Mesenchymal stem cell (in vitro differentiated cells and primary cell): ENCODE measurements around the gene VPS4B.

Source experiments
- DNase-seq: peaks from one replicate; pipeline ENCODE4 v3.0.0-alpha.2; 2013
- H2AFZ ChIP-seq: one replicate; pipeline ENCODE4 v1.6.1; 2013; ENCODE audit warnings: low read depth, mild to moderate bottlenecking, control low read depth, inconsistent platforms, low read length, moderate library complexity
- H2AK5ac ChIP-seq: 2 replicates; pipeline ENCODE4 v1.6.1; 2013; ENCODE audit warnings: low read length, moderate library complexity, mild to moderate bottlenecking, inconsistent platforms; ENCODE audit not compliant: severe bottlenecking
- H2BK120ac ChIP-seq: one replicate; pipeline ENCODE4 v1.6.1; 2013; ENCODE audit warnings: low read depth, mild to moderate bottlenecking, inconsistent platforms, low read length, moderate library complexity
- H2BK12ac ChIP-seq, 2 experiments: one replicate each; pipeline ENCODE4 v1.6.1; 2013; ENCODE audit warnings: inconsistent platforms in 2 of 2, low read length in 2 of 2, mild to moderate bottlenecking in 2 of 2, moderate library complexity in 2 of 2, control low read depth in 1 of 2
- H2BK15ac ChIP-seq: one replicate; pipeline ENCODE4 v1.6.1; 2013; ENCODE audit warnings: mild to moderate bottlenecking, low read depth, inconsistent platforms; ENCODE audit not compliant: poor library complexity, severe bottlenecking
- H2BK5ac ChIP-seq: 2 replicates; pipeline ENCODE4 v1.6.1; 2013; ENCODE audit warnings: low read depth, mild to moderate bottlenecking, low read length, control low read depth, inconsistent platforms; ENCODE audit not compliant: poor library complexity, severe bottlenecking
- H3K14ac ChIP-seq, 2 experiments: one replicate each; pipeline ENCODE4 v1.6.1; 2013; ENCODE audit warnings: inconsistent platforms in 2 of 2, low read length in 2 of 2, control low read depth in 1 of 2, mild to moderate bottlenecking in 1 of 2, moderate library complexity in 1 of 2
- H3K18ac ChIP-seq, 2 experiments: one replicate each; pipeline ENCODE4 v1.6.1; 2013; ENCODE audit warnings: inconsistent platforms in 2 of 2, low read length in 2 of 2, control low read depth in 1 of 2, low read depth in 1 of 2, mild to moderate bottlenecking in 1 of 2
- H3K23ac ChIP-seq, 2 experiments: one replicate each; pipeline ENCODE4 v1.6.1; 2013; ENCODE audit warnings: inconsistent platforms in 2 of 2, low read length in 2 of 2, mild to moderate bottlenecking in 2 of 2, moderate library complexity in 2 of 2, control low read depth in 1 of 2
- H3K27ac ChIP-seq: 2 replicates; pipeline ENCODE4 v1.5.1; 2013; ENCODE audit warnings: mild to moderate bottlenecking, moderate library complexity, low read length, control low read depth, inconsistent platforms; ENCODE audit not compliant: poor library complexity, severe bottlenecking
- H3K27me3 ChIP-seq, 2 experiments: 2 replicates each; pipeline versions ENCODE4 v1.6.1 to v1.7.0; 2013; ENCODE audit warnings: low read length in 2 of 2, mild to moderate bottlenecking in 2 of 2, moderate library complexity in 2 of 2, control low read depth in 1 of 2, inconsistent platforms in 1 of 2; ENCODE audit not compliant: control insufficient read depth in 1 of 2, insufficient read depth in 1 of 2
- H3K36me3 ChIP-seq, 2 experiments: 2 replicates each; pipeline versions ENCODE4 v1.6.1 to v1.7.0; 2013; ENCODE audit warnings: low read length in 2 of 2, control low read depth in 1 of 2, inconsistent platforms in 1 of 2, low read depth in 1 of 2, mild to moderate bottlenecking in 1 of 2; ENCODE audit not compliant: insufficient read depth in 2 of 2, control insufficient read depth in 1 of 2
- H3K4ac ChIP-seq, 2 experiments: one replicate each; pipeline ENCODE4 v1.6.1; 2013; ENCODE audit warnings: inconsistent platforms in 2 of 2, low read length in 2 of 2, mild to moderate bottlenecking in 2 of 2, moderate library complexity in 2 of 2, control low read depth in 1 of 2, low read depth in 1 of 2
- H3K4me1 ChIP-seq: 2 replicates; pipeline ENCODE4 v1.6.1; 2013; ENCODE audit warnings: low read depth, low read length, control low read depth; ENCODE audit not compliant: control insufficient read depth, insufficient read depth
- H3K4me2 ChIP-seq: 2 replicates; pipeline ENCODE4 v1.6.1; 2013; ENCODE audit warnings: low read length, mild to moderate bottlenecking, inconsistent platforms; ENCODE audit not compliant: poor library complexity, severe bottlenecking
- H3K4me3 ChIP-seq, 2 experiments: 2 replicates each; pipeline versions ENCODE4 v1.5.1 to v1.7.0; 2013; ENCODE audit warnings: low read length in 2 of 2, mild to moderate bottlenecking in 2 of 2, control low read depth in 1 of 2, low read depth in 1 of 2; ENCODE audit not compliant: insufficient read depth in 1 of 2
- H3K79me1 ChIP-seq: replicated peaks from 2 replicates; pipeline ENCODE4 v1.6.1; 2013; ENCODE audit warnings: mild to moderate bottlenecking, control low read depth, low read length, inconsistent platforms; ENCODE audit not compliant: poor library complexity, severe bottlenecking
- H3K9ac ChIP-seq: 2 replicates; pipeline ENCODE4 v1.7.0; 2013; ENCODE audit warnings: mild to moderate bottlenecking, low read length, moderate library complexity
- H3K9me3 ChIP-seq: 2 replicates; pipeline ENCODE4 v1.7.0; 2013; ENCODE audit warnings: mild to moderate bottlenecking, low read length; ENCODE audit not compliant: control insufficient read depth
- H4K8ac ChIP-seq: one replicate; pipeline ENCODE4 v1.6.1; 2013; ENCODE audit warnings: inconsistent platforms, mild to moderate bottlenecking, low read length, moderate library complexity
- H4K91ac ChIP-seq: one replicate; pipeline ENCODE4 v1.6.1; 2013; ENCODE audit warnings: mild to moderate bottlenecking, low read length, inconsistent platforms
- WGBS: methylation state at CpG from one replicate; pipeline ENCODE4 v1.1.7; 2013; ENCODE audit warnings: mixed read lengths; 5-methylcytosine and 5-hydroxymethylcytosine counted together

VPS4B gene

GRCh38 chr18:63427558-63427957, 5.3 kb upstream of the VPS4B start:
- Histone ChIP-seq H3K36me3 (no peaks in the 10 kb centered on the region), H3K14ac (no peak overlapping the region), H4K8ac (no peak overlapping the region), H2BK5ac (no peak overlapping the region), H3K4me2 (no peak overlapping the region), H3K27me3 (peaks cover 0 to 6% of the 10 kb centered on the region in 2 experiments), H3K4ac (no peak overlapping the region), H2BK120ac (no peak overlapping the region), H2BK12ac (no peak overlapping the region), H3K9ac (no peak overlapping the region), H3K18ac (no peak overlapping the region), H3K79me1 (no peaks in the 10 kb centered on the region), H3K23ac (no peak overlapping the region), H2BK15ac (no peak overlapping the region), H2AK5ac (no peak overlapping the region), H3K27ac (no peak overlapping the region), H3K4me3 (no peak overlapping the region), H3K4me1 (peaks cover 1% of the 10 kb centered on the region), H2AFZ (no peak overlapping the region), H4K91ac (no peak overlapping the region), H3K9me3 (no peaks in the 10 kb centered on the region)
- no peak for DNase-seq
- WGBS, result 87% methylated on average over 4 of the region's 4 CpGs

GRCh38 chr18:63422864-63423304, 608 bp upstream of the VPS4B start:
- H2AFZ ChIP-seq, result peak overlapping the region; percentile 46
- DNase-seq, result no peak
- peak overlapping the region; percentile 29 for H2BK120ac ChIP-seq
- H3K9ac ChIP-seq, result peak overlapping the region; percentile 98
- peak overlapping the region in 1 of 2 experiments; percentile 19 for H2BK12ac ChIP-seq
- peak overlapping the region in 1 of 2 experiments; percentile 79 for H3K14ac ChIP-seq
- H4K91ac ChIP-seq, result peak overlapping the region; percentile 70
- H3K4me3 ChIP-seq, result peak overlapping the region; percentile 70 to 94
- peaks cover 6 to 21% of the 10 kb centered on the region in 2 experiments for H3K36me3 ChIP-seq
- H2AK5ac ChIP-seq, result no peak overlapping the region
- peak overlapping the region; percentile 70 to 79 for H3K18ac ChIP-seq
- H3K27ac ChIP-seq, result peak overlapping the region; percentile 72
- no peak overlapping the region for H2BK5ac ChIP-seq
- H3K4me1 ChIP-seq, result peaks cover 1% of the 10 kb centered on the region
- H3K79me1 ChIP-seq, result no peaks in the 10 kb centered on the region
- no peaks in the 10 kb centered on the region for H3K27me3 ChIP-seq
- H3K23ac ChIP-seq, result peak overlapping the region in 1 of 2 experiments; percentile 23
- peak overlapping the region; percentile 99 for H4K8ac ChIP-seq
- H3K9me3 ChIP-seq, result no peaks in the 10 kb centered on the region
- H2BK15ac ChIP-seq, result no peak overlapping the region
- H3K4me2 ChIP-seq, result peak overlapping the region; percentile 78
- WGBS, result 5% methylated on average over 26 of the region's 26 CpGs
- H3K4ac ChIP-seq, result peak overlapping the region; percentile 19 to 59

DNA sequence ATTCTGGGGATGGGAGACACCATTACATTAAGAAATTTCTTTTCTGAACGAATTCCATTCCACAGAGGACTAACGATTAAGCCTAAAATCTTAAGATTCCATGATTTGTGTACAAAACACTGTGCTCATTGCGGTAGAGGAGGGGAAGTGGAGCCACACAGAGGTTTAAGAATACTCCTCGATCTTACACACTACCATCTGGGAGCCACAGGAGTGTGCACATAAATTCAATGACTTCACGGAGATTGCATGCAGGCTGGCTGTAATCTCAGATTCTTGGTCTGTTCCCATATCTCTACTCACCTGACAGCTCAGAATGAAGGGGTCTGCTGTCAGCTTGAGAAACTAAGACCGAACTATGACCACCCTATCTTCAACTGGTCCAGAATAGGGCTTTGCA, 762 bp downstream of the VPS4B start:
- H3K79me1 ChIP-seq, result peaks cover 2% of the 10 kb centered on the region
- H4K91ac ChIP-seq, result no peak overlapping the region
- H3K27ac ChIP-seq, result peak overlapping the region; percentile 51
- H3K18ac ChIP-seq, result peak overlapping the region in 1 of 2 experiments; percentile 75
- no peak overlapping the region for H3K23ac ChIP-seq
- no peak overlapping the region for H2BK5ac ChIP-seq
- no peak overlapping the region for H2AFZ ChIP-seq
- peak overlapping the region; percentile 98 for H3K9ac ChIP-seq
- no peak overlapping the region for H2BK120ac ChIP-seq
- H4K8ac ChIP-seq, result no peak overlapping the region
- H3K36me3 ChIP-seq, result peaks cover 9 to 31% of the 10 kb centered on the region in 2 experiments
- no peak overlapping the region for H3K14ac ChIP-seq
- H2BK12ac ChIP-seq, result no peak overlapping the region
- no peaks in the 10 kb centered on the region for H3K9me3 ChIP-seq
- peaks cover 1% of the 10 kb centered on the region for H3K4me1 ChIP-seq
- peak overlapping the region; percentile 87 for H3K4me2 ChIP-seq
- H2BK15ac ChIP-seq, result no peak overlapping the region
- peak overlapping the region; percentile 6 to 54 for H3K4ac ChIP-seq
- peak overlapping the region; percentile 38 for H2AK5ac ChIP-seq
- peak overlapping the region; percentile 94 for H3K4me3 ChIP-seq
- WGBS, result 26% methylated on average over 4 of the region's 6 CpGs
- DNase-seq, result peak; percentile 37
- H3K27me3 ChIP-seq, result no peaks in the 10 kb centered on the region

GRCh38 chr18:63412953-63413352, 9.3 kb downstream of the VPS4B start:
- no peak overlapping the region for H4K8ac ChIP-seq
- H3K18ac ChIP-seq, result no peak overlapping the region
- H3K9me3 ChIP-seq, result no peaks in the 10 kb centered on the region
- peaks cover 1% of the 10 kb centered on the region for H3K4me1 ChIP-seq
- no peak overlapping the region for H3K4me2 ChIP-seq
- H2BK12ac ChIP-seq, result no peak overlapping the region
- H3K4me3 ChIP-seq, result no peak overlapping the region
- H3K4ac ChIP-seq, result no peak overlapping the region
- DNase-seq, result no peak
- no peak overlapping the region for H3K9ac ChIP-seq
- H2AK5ac ChIP-seq, result no peak overlapping the region
- no peaks in the 10 kb centered on the region for H3K27me3 ChIP-seq
- H4K91ac ChIP-seq, result no peak overlapping the region
- WGBS, result 96% methylated on average over 3 of the region's 4 CpGs
- H3K27ac ChIP-seq, result no peak overlapping the region
- H3K79me1 ChIP-seq, result peaks cover 32% of the 10 kb centered on the region
- no peak overlapping the region for H2BK5ac ChIP-seq
- H3K36me3 ChIP-seq, result peaks cover 21 to 75% of the 10 kb centered on the region in 2 experiments
- H3K23ac ChIP-seq, result no peak overlapping the region
- no peak overlapping the region for H3K14ac ChIP-seq
- no peak overlapping the region for H2BK120ac ChIP-seq
- H2BK15ac ChIP-seq, result no peak overlapping the region
- H2AFZ ChIP-seq, result no peak overlapping the region
